ENCODE data around the gene FRMD1. TPM values are rescaled to one million over a fixed set of nuclear protein-coding genes. Genes with fewer than 3 reads are reported as not detected.

The FRMD1 gene
- total and polyA plus RNA-seq, 9 donors, result 0.13 to 0.89 (median 0.33) TPM

DNA sequence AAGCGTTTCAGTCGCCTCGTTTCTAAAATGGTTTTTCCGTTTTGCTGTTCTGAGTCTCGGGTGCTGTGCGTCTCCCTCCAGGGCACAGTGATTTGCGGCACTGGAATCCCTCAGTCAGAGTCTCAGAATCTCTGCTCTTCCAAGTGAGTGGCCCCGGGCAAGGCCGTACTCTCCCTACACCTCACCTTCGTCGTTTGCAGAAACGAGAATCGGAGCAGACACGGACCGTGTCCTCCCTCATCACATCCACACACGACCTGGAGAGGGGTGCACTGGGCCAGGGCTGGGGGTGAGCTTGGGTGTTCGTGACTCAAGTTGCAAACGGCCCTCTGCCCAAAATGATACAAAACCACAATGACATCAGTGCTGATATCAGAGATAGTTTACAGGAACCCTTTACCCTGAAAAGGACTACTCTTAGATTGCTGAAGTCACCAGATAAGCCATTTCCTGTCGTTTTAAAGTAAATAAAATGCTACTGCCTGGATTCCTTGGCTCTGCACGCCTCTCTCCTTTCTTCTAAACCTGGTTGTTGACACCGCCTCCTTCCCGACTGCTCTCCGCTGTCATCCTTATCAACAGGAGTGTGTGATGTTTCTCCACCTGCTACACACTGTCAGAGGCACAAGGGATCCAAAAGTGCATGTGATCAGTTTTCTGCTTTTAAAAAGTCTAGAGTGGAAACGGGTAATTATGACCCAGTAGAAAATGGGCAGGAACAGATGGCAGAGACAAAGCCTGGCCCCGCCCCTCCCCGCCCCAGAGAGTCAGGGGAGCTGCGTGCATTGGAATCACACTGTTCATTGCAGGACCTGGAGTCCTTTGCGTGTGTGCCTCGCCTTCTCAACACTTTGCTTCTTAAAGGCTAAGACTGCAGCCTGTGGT lies 43.1 kb downstream of the FRMD1 start:
- peak overlapping the region; percentile 87 for H3K27ac ChIP-seq (ENCODE audit: low read length)
- 56% methylated on average over 16 of the region's 29 CpGs for WGBS (ENCODE audit: insufficient coverage)
- peaks cover 10% of the 10 kb centered on the region for H3K27me3 ChIP-seq (ENCODE audit: control insufficient read depth, insufficient read depth, low read length)
- H3K4me1 ChIP-seq (ENCODE audit: control insufficient read depth, insufficient read depth, low read length), result peaks cover 34% of the 10 kb centered on the region
- H3K36me3 ChIP-seq (ENCODE audit: control insufficient read depth, insufficient read depth, low read length), result no peaks in the 10 kb centered on the region
- peaks cover 19% of the 10 kb centered on the region for H3K9me3 ChIP-seq (replicated peaks; ENCODE audit: control insufficient read depth, low read depth, low read length)
- DNase-seq, result peak; percentile 54
- H3K4me3 ChIP-seq (ENCODE audit: low read length), result peak overlapping the region; percentile 28

DNA sequence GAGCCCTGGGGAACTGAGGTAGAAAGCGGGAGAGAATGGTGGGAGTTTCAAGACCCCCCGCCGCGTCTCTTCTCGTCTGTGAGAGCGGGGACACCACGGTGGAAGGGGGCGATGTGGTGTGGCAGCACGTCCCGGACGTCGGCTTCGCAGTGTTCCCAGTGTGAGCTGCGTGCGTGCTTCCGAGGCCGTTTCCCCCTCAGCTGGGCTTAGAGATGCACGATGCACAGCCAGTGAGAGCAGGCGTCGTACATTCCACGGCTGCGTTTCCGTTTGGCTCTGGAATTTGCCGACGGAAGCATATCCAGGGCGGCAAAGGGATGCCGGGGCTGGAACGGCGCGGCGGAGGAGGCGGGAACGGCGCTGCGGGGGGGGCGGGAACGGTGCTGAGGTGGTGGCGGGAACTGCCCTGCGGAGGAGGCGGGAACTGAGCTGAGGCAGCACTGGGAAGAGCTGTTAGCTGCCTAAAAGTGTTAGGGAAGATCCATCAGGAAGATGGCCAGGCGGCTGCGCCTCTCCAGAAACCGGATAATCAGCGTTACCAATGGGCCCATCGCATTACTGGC lies 43.8 kb downstream of the FRMD1 start:
- peaks cover 13% of the 10 kb centered on the region for H3K9me3 ChIP-seq (replicated peaks; ENCODE audit: control insufficient read depth, low read depth, low read length)
- 11% methylated on average over 27 of the region's 45 CpGs for WGBS (ENCODE audit: insufficient coverage)
- H3K27ac ChIP-seq (ENCODE audit: low read length), result peak overlapping the region; percentile 87
- H3K4me3 ChIP-seq (ENCODE audit: low read length), result peak overlapping the region; percentile 28
- DNase-seq, result peak; percentile 90
- H3K36me3 ChIP-seq (ENCODE audit: control insufficient read depth, insufficient read depth, low read length), result no peaks in the 10 kb centered on the region
- H3K4me1 ChIP-seq (ENCODE audit: control insufficient read depth, insufficient read depth, low read length), result peaks cover 39% of the 10 kb centered on the region
- peaks cover 10% of the 10 kb centered on the region for H3K27me3 ChIP-seq (ENCODE audit: control insufficient read depth, insufficient read depth, low read length)

DNA sequence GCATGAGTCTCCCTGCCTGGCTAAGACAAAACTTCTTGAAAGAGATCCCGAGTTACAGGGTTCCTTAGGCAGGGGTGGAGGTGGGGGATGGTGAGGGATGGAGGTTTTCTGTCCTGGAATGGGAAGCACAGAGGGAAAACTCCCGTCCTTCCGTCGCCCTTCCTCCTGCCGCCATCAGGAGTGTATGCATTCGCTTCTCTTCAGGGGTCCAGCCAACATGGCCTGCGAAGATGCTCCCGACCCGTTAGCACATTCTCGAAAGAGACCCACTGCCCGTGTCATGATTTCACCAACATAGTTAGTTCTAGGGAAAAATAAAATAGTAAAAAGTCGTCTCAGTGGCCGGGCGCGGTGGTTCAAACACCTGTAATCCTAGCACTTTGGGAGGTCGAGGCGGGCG lies 44.5 kb downstream of the FRMD1 start:
- no peak overlapping the region for H3K4me3 ChIP-seq (ENCODE audit: low read length)
- peaks cover 10% of the 10 kb centered on the region for H3K27me3 ChIP-seq (ENCODE audit: control insufficient read depth, insufficient read depth, low read length)
- no peaks in the 10 kb centered on the region for H3K36me3 ChIP-seq (ENCODE audit: control insufficient read depth, insufficient read depth, low read length)
- peaks cover 7% of the 10 kb centered on the region for H3K9me3 ChIP-seq (replicated peaks; ENCODE audit: control insufficient read depth, low read depth, low read length)
- DNase-seq, result no peak
- peaks cover 39% of the 10 kb centered on the region for H3K4me1 ChIP-seq (ENCODE audit: control insufficient read depth, insufficient read depth, low read length)
- H3K27ac ChIP-seq (ENCODE audit: low read length), result peak overlapping the region; percentile 5
- WGBS (ENCODE audit: insufficient coverage), result 95% methylated on average over 8 of the region's 18 CpGs

DNA sequence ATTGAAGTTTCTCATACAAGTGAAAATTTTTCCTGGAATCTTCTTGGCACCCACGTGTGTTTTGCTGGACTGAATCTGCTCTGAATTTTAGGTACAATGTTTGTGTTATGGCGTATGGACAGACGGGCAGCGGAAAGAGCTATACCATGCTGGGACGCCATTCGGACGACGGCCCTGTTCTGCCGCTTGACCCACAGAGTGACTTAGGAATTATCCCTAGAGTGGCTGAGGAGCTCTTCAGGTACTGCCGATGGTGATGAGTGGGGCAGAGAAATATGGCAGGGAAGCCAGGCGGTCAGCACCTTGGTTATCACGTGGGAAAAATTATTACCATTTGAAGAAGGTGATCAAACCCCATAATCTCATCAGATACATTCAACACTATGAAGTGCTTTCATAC lies 45.2 kb downstream of the FRMD1 start:
- H3K9me3 ChIP-seq (replicated peaks; ENCODE audit: control insufficient read depth, low read depth, low read length), result peaks cover 3% of the 10 kb centered on the region
- DNase-seq, result no peak
- no peaks in the 10 kb centered on the region for H3K36me3 ChIP-seq (ENCODE audit: control insufficient read depth, insufficient read depth, low read length)
- H3K27me3 ChIP-seq (ENCODE audit: control insufficient read depth, insufficient read depth, low read length), result peaks cover 8% of the 10 kb centered on the region
- no peak overlapping the region for H3K27ac ChIP-seq (ENCODE audit: low read length)
- 89% methylated on average over 8 of the region's 12 CpGs for WGBS (ENCODE audit: insufficient coverage)
- H3K4me3 ChIP-seq (ENCODE audit: low read length), result no peak overlapping the region
- peaks cover 39% of the 10 kb centered on the region for H3K4me1 ChIP-seq (ENCODE audit: control insufficient read depth, insufficient read depth, low read length)

DNA sequence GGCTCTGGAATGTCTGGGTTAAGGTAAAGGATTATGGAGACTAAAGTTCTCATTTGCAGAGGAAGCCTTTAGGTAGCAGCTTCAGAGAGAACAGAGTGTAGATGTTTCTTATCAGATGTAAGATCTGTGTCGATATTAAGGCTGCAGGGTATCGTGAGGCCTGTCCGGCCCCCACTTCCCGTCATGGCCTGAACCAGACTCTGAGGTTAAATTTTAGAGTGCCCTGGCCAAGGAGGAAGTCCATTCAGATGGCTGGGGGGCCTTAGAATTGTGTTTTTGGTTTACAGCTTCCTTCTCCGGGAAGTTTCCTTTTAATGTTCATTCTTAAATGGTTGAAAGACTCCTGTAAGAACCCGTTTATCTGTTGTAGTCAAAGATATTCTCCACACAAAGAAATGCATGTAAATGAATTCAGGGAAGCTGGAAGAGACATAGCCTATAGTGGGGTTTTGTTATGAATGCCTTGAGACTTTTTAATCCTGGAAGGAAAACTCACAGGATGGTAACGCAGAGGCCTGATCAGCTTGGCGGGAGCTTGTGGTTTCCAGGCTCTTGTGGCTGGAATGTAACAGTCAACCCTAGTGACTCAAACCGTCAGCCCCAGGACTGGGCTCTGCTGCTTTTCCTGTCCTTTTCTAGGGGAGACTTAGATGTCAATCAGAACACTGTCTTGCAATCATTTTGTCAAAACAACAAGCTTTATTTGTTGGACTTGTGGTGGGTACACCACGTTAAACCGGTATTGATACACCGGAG lies 46.8 kb downstream of the FRMD1 start:
- H3K27ac ChIP-seq (ENCODE audit: low read length), result peak overlapping the region; percentile 85
- H3K36me3 ChIP-seq (ENCODE audit: control insufficient read depth, insufficient read depth, low read length), result no peaks in the 10 kb centered on the region
- no peaks in the 10 kb centered on the region for H3K9me3 ChIP-seq (replicated peaks; ENCODE audit: control insufficient read depth, low read depth, low read length)
- 62% methylated on average over 9 of the region's 12 CpGs for WGBS (ENCODE audit: insufficient coverage)
- DNase-seq, result peak; percentile 81
- peaks cover 39% of the 10 kb centered on the region for H3K4me1 ChIP-seq (ENCODE audit: control insufficient read depth, insufficient read depth, low read length)
- H3K27me3 ChIP-seq (ENCODE audit: control insufficient read depth, insufficient read depth, low read length), result peaks cover 8% of the 10 kb centered on the region
- no peak overlapping the region for H3K4me3 ChIP-seq (ENCODE audit: low read length)

DNA sequence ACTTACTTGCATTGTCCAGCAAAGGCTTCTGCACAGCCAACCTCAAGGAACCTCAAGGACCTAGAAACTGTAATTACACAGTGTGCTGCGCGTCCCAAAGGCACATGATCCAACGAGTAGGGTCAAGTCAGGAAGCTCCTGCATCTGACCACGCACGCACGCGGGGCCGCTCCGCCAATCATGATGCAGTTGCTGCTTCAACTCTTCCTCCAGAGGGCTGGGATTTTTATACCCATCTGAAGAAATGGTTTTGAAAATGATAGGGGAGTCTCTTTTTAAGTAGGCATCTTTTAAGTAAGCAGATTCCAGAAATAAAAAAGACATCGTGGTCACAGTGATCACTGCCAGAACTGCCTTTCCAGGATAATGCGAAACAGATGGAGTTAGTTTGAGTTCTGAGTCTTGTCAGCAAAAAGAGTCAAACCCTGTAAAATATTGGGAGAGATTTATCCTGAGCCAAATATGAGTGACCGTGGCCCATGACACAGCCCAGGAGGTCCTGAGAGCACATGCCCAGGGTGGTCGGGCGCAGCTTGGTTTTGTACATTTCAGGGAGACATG lies 47.5 kb downstream of the FRMD1 start:
- peaks cover 37% of the 10 kb centered on the region for H3K4me1 ChIP-seq (ENCODE audit: control insufficient read depth, insufficient read depth, low read length)
- H3K36me3 ChIP-seq (ENCODE audit: control insufficient read depth, insufficient read depth, low read length), result no peaks in the 10 kb centered on the region
- H3K27me3 ChIP-seq (ENCODE audit: control insufficient read depth, insufficient read depth, low read length), result peaks cover 8% of the 10 kb centered on the region
- H3K27ac ChIP-seq (ENCODE audit: low read length), result peak overlapping the region; percentile 85
- no peak overlapping the region for H3K4me3 ChIP-seq (ENCODE audit: low read length)
- 20% methylated on average over 10 of the region's 14 CpGs for WGBS (ENCODE audit: insufficient coverage)
- peak; percentile 92 for DNase-seq
- H3K9me3 ChIP-seq (replicated peaks; ENCODE audit: control insufficient read depth, low read depth, low read length), result no peaks in the 10 kb centered on the region

DNA sequence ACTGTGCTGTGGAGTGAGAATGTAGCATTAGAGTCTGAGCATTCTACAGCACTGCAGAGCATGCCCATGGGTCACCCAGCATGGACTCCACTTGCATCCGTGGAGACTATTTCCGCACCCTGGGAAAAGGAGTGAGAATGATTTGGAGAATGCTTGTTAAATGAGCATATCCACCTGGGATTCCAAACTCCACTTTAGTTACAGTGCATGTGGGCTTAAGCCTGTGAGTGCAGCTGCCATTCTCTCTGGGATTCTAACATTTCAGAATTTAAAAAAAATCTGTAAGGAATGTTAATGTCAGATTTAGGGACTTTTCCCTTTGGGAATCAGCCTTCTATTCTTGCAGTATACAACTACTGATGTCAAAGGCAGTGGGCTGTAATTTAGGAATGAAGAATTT lies 48.1 kb downstream of the FRMD1 start:
- Histone ChIP-seq H3K4me1 (ENCODE audit: control insufficient read depth, insufficient read depth, low read length) (peaks cover 31% of the 10 kb centered on the region), H3K9me3 (replicated peaks; ENCODE audit: control insufficient read depth, low read depth, low read length) (no peaks in the 10 kb centered on the region), H3K27me3 (ENCODE audit: control insufficient read depth, insufficient read depth, low read length) (peaks cover 8% of the 10 kb centered on the region), H3K36me3 (ENCODE audit: control insufficient read depth, insufficient read depth, low read length) (no peaks in the 10 kb centered on the region), H3K27ac (ENCODE audit: low read length) (peak overlapping the region; percentile 85), H3K4me3 (ENCODE audit: low read length) (no peak overlapping the region)
- no peak for DNase-seq
- no CpG with 5 or more reads among the region's 2 CpGs for WGBS (ENCODE audit: insufficient coverage)

DNA sequence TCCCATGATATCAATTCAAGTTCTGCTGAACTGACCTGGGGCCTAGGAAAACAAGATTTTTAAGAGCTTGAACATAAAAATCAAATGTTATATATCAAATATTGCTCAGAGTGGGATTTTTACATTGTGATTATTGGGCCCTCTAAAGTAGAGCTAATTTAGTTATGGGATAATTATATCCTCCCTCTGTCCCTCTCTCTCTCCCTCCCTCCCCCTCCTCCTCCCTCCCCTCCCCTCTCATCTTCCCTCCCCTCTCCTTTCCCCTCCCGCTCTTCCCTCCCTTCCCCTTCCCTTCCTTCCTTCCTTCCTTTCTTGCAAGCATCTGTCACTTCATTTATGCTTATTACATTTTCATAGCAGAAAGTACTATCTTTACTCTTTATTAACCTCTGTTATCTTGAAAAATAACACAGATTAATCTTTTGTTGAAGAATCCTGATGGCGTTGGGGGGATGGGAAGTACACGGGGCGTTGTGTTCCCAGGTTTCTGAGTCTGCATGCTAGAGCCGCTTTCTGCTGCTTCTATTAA lies 48.7 kb downstream of the FRMD1 start:
- Histone ChIP-seq H3K36me3 (ENCODE audit: control insufficient read depth, insufficient read depth, low read length) (no peaks in the 10 kb centered on the region), H3K9me3 (replicated peaks; ENCODE audit: control insufficient read depth, low read depth, low read length) (no peaks in the 10 kb centered on the region), H3K27me3 (ENCODE audit: control insufficient read depth, insufficient read depth, low read length) (peaks cover 4% of the 10 kb centered on the region), H3K27ac (ENCODE audit: low read length) (peak overlapping the region; percentile 85), H3K4me3 (ENCODE audit: low read length) (no peak overlapping the region), H3K4me1 (ENCODE audit: control insufficient read depth, insufficient read depth, low read length) (peaks cover 25% of the 10 kb centered on the region)
- 49% methylated on average over 2 of the region's 5 CpGs for WGBS (ENCODE audit: insufficient coverage)
- DNase-seq, result peak; percentile 36

DNA sequence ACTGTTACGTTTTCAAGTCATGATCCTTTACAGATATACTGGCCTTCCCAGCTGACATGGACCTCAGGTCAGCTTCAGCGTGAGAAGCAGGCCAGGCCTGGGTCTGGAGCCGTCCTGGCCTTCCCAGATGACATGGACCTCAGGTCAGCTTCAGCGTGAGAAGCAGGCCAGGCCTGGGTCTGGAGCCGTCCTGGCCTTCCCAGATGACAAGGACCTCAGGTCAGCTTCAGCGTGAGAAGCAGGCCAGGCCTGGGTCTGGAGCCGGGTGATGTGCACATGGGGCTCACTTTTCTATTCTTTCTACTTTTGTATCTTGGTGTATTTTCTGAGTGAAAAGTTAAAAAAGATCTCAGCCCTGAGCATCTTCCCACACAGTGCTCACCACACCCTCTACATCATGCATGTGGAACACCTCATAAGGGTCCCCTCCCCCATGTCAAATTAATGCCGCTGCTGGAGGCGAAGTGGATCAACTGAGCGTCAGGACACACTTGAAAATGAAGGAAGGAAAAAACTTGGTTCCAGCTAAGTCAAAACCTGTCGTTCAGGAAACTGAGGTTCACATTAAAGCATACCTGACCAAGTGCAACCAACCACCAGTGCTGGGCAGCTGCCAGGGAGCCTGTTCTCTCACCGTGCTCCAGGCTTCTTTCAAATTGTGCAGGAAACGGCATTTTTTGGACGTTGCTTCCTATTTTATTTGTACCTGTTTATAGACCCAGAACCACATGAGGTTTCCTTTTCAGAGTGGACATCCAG lies 49.4 kb downstream of the FRMD1 start:
- no peak for DNase-seq
- Histone ChIP-seq H3K4me3 (ENCODE audit: low read length) (no peak overlapping the region), H3K9me3 (replicated peaks; ENCODE audit: control insufficient read depth, low read depth, low read length) (no peaks in the 10 kb centered on the region), H3K27me3 (ENCODE audit: control insufficient read depth, insufficient read depth, low read length) (no peaks in the 10 kb centered on the region), H3K36me3 (ENCODE audit: control insufficient read depth, insufficient read depth, low read length) (no peaks in the 10 kb centered on the region), H3K27ac (ENCODE audit: low read length) (peak overlapping the region; percentile 44), H3K4me1 (ENCODE audit: control insufficient read depth, insufficient read depth, low read length) (peaks cover 25% of the 10 kb centered on the region)
- WGBS (ENCODE audit: insufficient coverage), result 71% methylated on average over 8 of the region's 14 CpGs
